Ramos (cell line): ENCODE measurements around the gene FAM20B.

Source experiments
- in situ Hi-C: fragments of 300-500 bp; cut with MboI; formaldehyde crosslinking; loops from one replicate; pipeline ENCODE4 v1.14.3; 2022; ENCODE audit warnings: low sequenced_read_pairs; ENCODE audit not compliant: unreplicated experiment

FAM20B gene

GRCh38 chr1:179120736-179121135 lies 95.0 kb downstream of the FAM20B start:
- in situ Hi-C loops, result no loop called here

GRCh38 chr1:179121159-179121938 lies 95.7 kb downstream of the FAM20B start:
- in situ Hi-C loops, result no loop called here

- in situ Hi-C loops, result no loop called here
These were observed 99.2 kb downstream of the FAM20B start for GRCh38 chr1:179124873-179125272.
